AG09309 (cell line): ENCODE measurements around the gene RPL11.

Experiments used
- DNase-seq: peaks from one replicate; pipeline ENCODE4 v3.0.0-alpha.2; 2010; ENCODE audit warnings: low read depth
- H3K4me3 ChIP-seq: 2 replicates; pipeline ENCODE4 v1.5.1; 2011; ENCODE audit warnings: mild to moderate bottlenecking, low read depth, low read length, moderate library complexity; ENCODE audit not compliant: control insufficient read depth
- TF ChIP-seq, protein P1 (sequence below): IDR thresholded peaks from 2 replicates; pipeline ENCODE4 v1.5.1; 2011; ENCODE audit warnings: mild to moderate bottlenecking, low read depth, low read length, inconsistent platforms; ENCODE audit not compliant: insufficient read depth, control insufficient read depth; ENCODE audit errors: missing control alignments

The RPL11 gene

DNA sequence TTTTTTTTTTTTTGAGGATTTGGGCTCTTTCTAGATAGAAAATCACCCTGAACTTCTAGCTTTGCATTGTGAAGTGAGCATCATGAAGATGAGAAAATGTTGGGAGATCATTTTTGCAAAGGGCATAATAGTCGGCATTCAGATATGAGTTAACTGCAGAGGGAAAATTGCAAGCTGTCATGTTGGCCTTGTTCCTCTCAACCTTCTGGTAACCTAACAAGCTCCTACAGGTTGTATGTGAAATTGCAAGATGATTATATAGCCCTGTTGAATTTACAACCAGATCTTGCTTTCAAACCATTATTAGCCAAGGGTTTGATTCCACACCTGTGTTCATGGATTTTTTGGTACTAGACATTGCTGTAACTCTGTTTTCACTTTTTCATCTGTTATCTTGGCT is 53.9 kb downstream of the RPL11 start:
- TF ChIP-seq, protein P1, sequence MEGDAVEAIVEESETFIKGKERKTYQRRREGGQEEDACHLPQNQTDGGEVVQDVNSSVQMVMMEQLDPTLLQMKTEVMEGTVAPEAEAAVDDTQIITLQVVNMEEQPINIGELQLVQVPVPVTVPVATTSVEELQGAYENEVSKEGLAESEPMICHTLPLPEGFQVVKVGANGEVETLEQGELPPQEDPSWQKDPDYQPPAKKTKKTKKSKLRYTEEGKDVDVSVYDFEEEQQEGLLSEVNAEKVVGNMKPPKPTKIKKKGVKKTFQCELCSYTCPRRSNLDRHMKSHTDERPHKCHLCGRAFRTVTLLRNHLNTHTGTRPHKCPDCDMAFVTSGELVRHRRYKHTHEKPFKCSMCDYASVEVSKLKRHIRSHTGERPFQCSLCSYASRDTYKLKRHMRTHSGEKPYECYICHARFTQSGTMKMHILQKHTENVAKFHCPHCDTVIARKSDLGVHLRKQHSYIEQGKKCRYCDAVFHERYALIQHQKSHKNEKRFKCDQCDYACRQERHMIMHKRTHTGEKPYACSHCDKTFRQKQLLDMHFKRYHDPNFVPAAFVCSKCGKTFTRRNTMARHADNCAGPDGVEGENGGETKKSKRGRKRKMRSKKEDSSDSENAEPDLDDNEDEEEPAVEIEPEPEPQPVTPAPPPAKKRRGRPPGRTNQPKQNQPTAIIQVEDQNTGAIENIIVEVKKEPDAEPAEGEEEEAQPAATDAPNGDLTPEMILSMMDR: peak; percentile 38
- no peak overlapping the region for H3K4me3 ChIP-seq
- no peak for DNase-seq
